Islet of Langerhans (tissue), 1 donor: ENCODE measurements around the gene OTUD5.

Experiments used
- FAIRE-seq: peaks from one replicate; lab custom pipeline; 2011; peaks lifted over from hg19 to GRCh38; lab: Jason Lieb, UNC

Gene OTUD5

GRCh38 chrX:48937054-48937907 lies 20.1 kb downstream of the OTUD5 start:
- FAIRE-seq: no peak

GRCh38 chrX:48936429-48937053 lies 20.9 kb downstream of the OTUD5 start:
- no peak for FAIRE-seq

- no peak for FAIRE-seq
These were observed 22.1 kb downstream of the OTUD5 start for GRCh38 chrX:48935301-48935670.

- no peak for FAIRE-seq
These were observed 22.7 kb downstream of the OTUD5 start for GRCh38 chrX:48934581-48935300.

GRCh38 chrX:48933757-48934156 lies 23.6 kb downstream of the OTUD5 start:
- no peak for FAIRE-seq

- no peak for FAIRE-seq
These were observed 29.5 kb downstream of the OTUD5 start for GRCh38 chrX:48927736-48928382.

- no peak for FAIRE-seq
These were observed 30.3 kb downstream of the OTUD5 start for GRCh38 chrX:48927123-48927522.

- FAIRE-seq: no peak
These were observed 33.1 kb downstream of the OTUD5 start for GRCh38 chrX:48924270-48924669.

GRCh38 chrX:48923771-48924170 lies 33.6 kb downstream of the OTUD5 start:
- no peak for FAIRE-seq

GRCh38 chrX:48920718-48921104 lies 36.7 kb downstream of the OTUD5 start:
- no peak for FAIRE-seq

- FAIRE-seq: no peak
These were observed 37.3 kb downstream of the OTUD5 start for GRCh38 chrX:48919947-48920717.

- FAIRE-seq: no peak
These were observed 38.0 kb downstream of the OTUD5 start for GRCh38 chrX:48919360-48919841.

- peak; percentile 76 for FAIRE-seq
These were observed 38.6 kb downstream of the OTUD5 start, which contains the start of gene PIM2 for GRCh38 chrX:48918643-48919340. PIM2 (minus strand) TSS chrX:48919024; CDS start chrX:48918834, 190 bp downstream.

- no peak for FAIRE-seq
These were observed 39.1 kb downstream of the OTUD5 start for GRCh38 chrX:48918301-48918642.

GRCh38 chrX:48917139-48918001 lies 40.0 kb downstream of the OTUD5 start:
- peak; percentile 100 for FAIRE-seq

- FAIRE-seq: no peak
These were observed 42.6 kb downstream of the OTUD5 start for GRCh38 chrX:48914593-48915493.

- no peak for FAIRE-seq
These were observed 43.6 kb downstream of the OTUD5 start for GRCh38 chrX:48913605-48914366.
